Lower leg skin (tissue), 3 donors: Measurements from ENCODE around the gene ADAMTS6.

ENCODE experiments used
- CTCF ChIP-seq, 3 donors: fragments of 450-650 bp; IDR thresholded peaks; one replicate each; pipeline ENCODE4 v1.5.1; 2016; ENCODE audit warnings: antibody characterized with exemption in 3 of 3, mild to moderate bottlenecking in 3 of 3, moderate library complexity in 2 of 3
- POLR2A ChIP-seq, 2 donors: fragments of 450-650 bp; IDR thresholded peaks; one replicate each; pipeline ENCODE4 v1.6.1; 2016 to 2017; ENCODE audit warnings: antibody characterized with exemption in 2 of 2, mild to moderate bottlenecking in 1 of 2, moderate library complexity in 1 of 2

- TF ChIP-seq CTCF (IDR thresholded peaks at IDR 0.05): no peak
- no peak for TF ChIP-seq POLR2A (IDR thresholded peaks at IDR 0.05)
Measured at GRCh38 chr5:65475336-65475735, 6.4 kb downstream of the ADAMTS6 start.
